ENCODE data around the gene TENM3. TPM values are rescaled to one million over a fixed set of nuclear protein-coding genes. Genes with fewer than 3 reads are reported as not detected.

Gene TENM3
- total and polyA plus RNA-seq, 10 of the 15 experiments (the other 5 are each of a cell fraction or from before 2014, with no cell fraction given): 0.01 to 1.7 (median 0.08) TPM; not detected in 2

DNA sequence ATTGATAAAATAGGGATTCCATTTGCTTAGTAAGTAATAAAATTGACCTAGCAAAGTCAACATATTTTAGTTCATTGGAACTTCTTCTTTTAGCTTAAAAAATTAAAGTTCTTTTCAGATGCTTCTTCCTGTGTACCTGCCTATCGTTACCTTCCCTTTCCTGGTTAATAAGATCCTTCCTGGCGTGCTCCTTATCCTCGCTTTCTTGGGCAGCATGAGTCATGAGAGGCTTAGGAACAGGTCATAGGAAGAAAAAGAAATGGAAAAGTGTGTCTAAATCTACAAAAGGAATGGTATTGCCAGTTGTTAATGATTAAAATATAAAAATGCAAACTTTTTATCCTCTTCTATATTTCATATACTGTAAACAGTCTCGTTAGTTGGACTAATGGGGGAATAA lies 503.7 kb downstream of the TENM3 start (continued):
- no peak for TF ChIP-seq MTA3 (IDR thresholded peaks at IDR 0.05; ENCODE audit: borderline replicate concordance, low read length)
- no peak for TF ChIP-seq ZNF622 (IDR thresholded peaks at IDR 0.05)
- no peak for TF ChIP-seq BMI1 (IDR thresholded peaks at IDR 0.05; ENCODE audit: borderline replicate concordance)
- TF ChIP-seq TBL1XR1 (IDR thresholded peaks at IDR 0.05; ENCODE audit: low read depth, low read length): no peak
- TF ChIP-seq SMARCA5 (IDR thresholded peaks at IDR 0.05): no peak
- no peak for TF ChIP-seq SREBF1 (IDR thresholded peaks at IDR 0.05; ENCODE audit: low read length)
- TF ChIP-seq, protein P1, sequence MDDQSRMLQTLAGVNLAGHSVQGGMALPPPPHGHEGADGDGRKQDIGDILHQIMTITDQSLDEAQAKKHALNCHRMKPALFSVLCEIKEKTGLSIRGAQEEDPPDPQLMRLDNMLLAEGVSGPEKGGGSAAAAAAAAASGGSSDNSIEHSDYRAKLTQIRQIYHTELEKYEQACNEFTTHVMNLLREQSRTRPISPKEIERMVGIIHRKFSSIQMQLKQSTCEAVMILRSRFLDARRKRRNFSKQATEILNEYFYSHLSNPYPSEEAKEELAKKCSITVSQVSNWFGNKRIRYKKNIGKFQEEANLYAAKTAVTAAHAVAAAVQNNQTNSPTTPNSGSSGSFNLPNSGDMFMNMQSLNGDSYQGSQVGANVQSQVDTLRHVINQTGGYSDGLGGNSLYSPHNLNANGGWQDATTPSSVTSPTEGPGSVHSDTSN (IDR thresholded peaks at IDR 0.05; ENCODE audit: insufficient replicate concordance, low read depth, low read length): no peak
- TF ChIP-seq, protein P2, sequence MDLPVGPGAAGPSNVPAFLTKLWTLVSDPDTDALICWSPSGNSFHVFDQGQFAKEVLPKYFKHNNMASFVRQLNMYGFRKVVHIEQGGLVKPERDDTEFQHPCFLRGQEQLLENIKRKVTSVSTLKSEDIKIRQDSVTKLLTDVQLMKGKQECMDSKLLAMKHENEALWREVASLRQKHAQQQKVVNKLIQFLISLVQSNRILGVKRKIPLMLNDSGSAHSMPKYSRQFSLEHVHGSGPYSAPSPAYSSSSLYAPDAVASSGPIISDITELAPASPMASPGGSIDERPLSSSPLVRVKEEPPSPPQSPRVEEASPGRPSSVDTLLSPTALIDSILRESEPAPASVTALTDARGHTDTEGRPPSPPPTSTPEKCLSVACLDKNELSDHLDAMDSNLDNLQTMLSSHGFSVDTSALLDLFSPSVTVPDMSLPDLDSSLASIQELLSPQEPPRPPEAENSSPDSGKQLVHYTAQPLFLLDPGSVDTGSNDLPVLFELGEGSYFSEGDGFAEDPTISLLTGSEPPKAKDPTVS (IDR thresholded peaks at IDR 0.05; ENCODE audit: low read depth, low read length): no peak

DNA sequence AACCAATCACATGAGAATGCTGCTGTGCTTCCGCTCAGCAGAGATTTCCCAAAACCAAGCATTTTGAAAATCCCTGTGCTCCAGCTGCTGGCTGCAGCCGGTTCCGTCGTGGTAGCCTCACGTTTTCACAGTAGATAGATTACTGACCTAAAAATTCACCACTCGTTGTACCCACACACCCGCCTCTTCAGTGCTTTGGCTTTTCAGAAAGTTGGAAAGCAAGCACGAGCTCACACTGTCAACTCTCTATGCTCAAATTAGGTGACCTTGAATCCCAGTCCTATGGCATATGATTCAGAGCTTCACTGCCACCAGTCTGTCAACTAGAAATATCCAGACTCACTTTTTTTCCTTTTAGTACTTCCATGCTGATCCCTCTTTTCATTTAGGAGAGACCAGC lies 505.1 kb downstream of the TENM3 start:
- no peak overlapping the region for H2AFZ ChIP-seq (ENCODE audit: control insufficient read depth, low read depth, low read length)
- in situ Hi-C loops (cut with MboI) (no loop called here), intact Hi-C loops (cut with micrococcal nuclease; ENCODE audit: unreplicated experiment) (no loop called here)
- H3K4me3 ChIP-seq: no peak overlapping the region
- H3K9me3 ChIP-seq (replicated peaks; ENCODE audit: control insufficient read depth, insufficient read depth, low read length): no peaks in the 10 kb centered on the region
- no peaks in the 10 kb centered on the region for H3K4me1 ChIP-seq (ENCODE audit: control insufficient read depth, insufficient read depth, low read length)
- no peak for ATAC-seq
- CTCF ChIA-PET: interaction anchor here (0.6 to 1.4 kb wide), 2 partner anchors 18 to 1446 kb away, joined by 3 read pairs; no protein-coding TSS in a partner anchor
- no peaks in the 10 kb centered on the region for H3K27me3 ChIP-seq (replicated peaks in 1 of 2; ENCODE audit: control insufficient read depth in 2 of 2, insufficient read depth in 2 of 2, low read length in 1 of 2)
- BruUV-seq (replicated peaks): no TSS peak
- no peak for DNase-seq (ENCODE audit: low read depth, low spot score)
- SMC1A ChIA-PET (ENCODE audit: uncharacterized antibody, unreplicated experiment): interaction anchor here (0.7 to 1.2 kb wide), 3 partner anchors 12 to 62 kb away, joined by 3 to 5 read pairs (median 3); no protein-coding TSS in a partner anchor
- H3K79me2 ChIP-seq (ENCODE audit: control insufficient read depth, insufficient read depth, low read length): no peaks in the 10 kb centered on the region
- no peak overlapping the region for H3K4me2 ChIP-seq (ENCODE audit: control insufficient read depth, insufficient read depth)
- TF ChIP-seq, protein P3, sequence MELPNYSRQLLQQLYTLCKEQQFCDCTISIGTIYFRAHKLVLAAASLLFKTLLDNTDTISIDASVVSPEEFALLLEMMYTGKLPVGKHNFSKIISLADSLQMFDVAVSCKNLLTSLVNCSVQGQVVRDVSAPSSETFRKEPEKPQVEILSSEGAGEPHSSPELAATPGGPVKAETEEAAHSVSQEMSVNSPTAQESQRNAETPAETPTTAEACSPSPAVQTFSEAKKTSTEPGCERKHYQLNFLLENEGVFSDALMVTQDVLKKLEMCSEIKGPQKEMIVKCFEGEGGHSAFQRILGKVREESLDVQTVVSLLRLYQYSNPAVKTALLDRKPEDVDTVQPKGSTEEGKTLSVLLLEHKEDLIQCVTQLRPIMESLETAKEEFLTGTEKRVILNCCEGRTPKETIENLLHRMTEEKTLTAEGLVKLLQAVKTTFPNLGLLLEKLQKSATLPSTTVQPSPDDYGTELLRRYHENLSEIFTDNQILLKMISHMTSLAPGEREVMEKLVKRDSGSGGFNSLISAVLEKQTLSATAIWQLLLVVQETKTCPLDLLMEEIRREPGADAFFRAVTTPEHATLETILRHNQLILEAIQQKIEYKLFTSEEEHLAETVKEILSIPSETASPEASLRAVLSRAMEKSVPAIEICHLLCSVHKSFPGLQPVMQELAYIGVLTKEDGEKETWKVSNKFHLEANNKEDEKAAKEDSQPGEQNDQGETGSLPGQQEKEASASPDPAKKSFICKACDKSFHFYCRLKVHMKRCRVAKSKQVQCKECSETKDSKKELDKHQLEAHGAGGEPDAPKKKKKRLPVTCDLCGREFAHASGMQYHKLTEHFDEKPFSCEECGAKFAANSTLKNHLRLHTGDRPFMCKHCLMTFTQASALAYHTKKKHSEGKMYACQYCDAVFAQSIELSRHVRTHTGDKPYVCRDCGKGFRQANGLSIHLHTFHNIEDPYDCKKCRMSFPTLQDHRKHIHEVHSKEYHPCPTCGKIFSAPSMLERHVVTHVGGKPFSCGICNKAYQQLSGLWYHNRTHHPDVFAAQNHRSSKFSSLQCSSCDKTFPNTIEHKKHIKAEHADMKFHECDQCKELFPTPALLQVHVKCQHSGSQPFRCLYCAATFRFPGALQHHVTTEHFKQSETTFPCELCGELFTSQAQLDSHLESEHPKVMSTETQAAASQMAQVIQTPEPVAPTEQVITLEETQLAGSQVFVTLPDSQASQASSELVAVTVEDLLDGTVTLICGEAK (IDR thresholded peaks at IDR 0.05; ENCODE audit: borderline replicate concordance): no peak
- RAD21 ChIA-PET (ENCODE audit: unreplicated experiment): interaction anchor here (1.1 kb wide), 1 partner anchor 177 kb away, joined by 3 read pairs; no protein-coding TSS in a partner anchor
- POLR2A ChIA-PET: no interaction called here
- no peak for FAIRE-seq
- no peaks in the 10 kb centered on the region for H3K36me3 ChIP-seq (ENCODE audit: control insufficient read depth in 2 of 2, insufficient read depth in 2 of 2, low read length in 1 of 2)
- H3K27ac ChIP-seq (ENCODE audit: control insufficient read depth, insufficient read depth): no peak overlapping the region
- 25% methylated on average over 8 of the region's 8 CpGs for WGBS (ENCODE audit: insufficient coverage, insufficient replicate concordance, low lambda C conversion rate, missing lambda C conversion rate)
- H3K9ac ChIP-seq (ENCODE audit: control insufficient read depth, insufficient read depth, low read length): no peak overlapping the region
- H4K20me1 ChIP-seq (ENCODE audit: control insufficient read depth, insufficient read depth): no peaks in the 10 kb centered on the region

Measured in GM12878 (cell line).